ENCODE results near the gene C1R.

Gene C1R

GRCh38 chr12:7096006-7096932 lies 4.0 kb upstream of the C1R start:
- no peak for FAIRE-seq

DNA sequence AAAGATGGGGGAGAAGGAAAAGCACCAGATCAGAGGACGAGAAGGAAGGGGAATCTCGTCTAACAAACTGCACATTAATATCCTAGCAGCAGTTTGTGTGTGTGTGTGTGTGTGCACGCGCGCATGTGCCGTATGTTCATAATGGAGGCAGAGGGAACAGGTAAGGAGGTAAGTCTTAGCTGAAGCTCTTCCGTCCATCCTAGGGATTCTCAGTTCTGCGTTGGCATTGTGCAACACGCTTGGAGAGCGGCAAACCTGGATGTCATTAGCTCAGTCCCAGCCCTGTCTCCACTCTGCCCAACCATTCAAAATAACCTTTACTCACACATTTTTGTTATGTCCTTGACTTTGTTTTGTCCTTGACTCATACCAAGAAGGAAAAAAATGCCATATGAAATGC lies 1.6 kb upstream of the C1R start:
- FAIRE-seq, result no peak

- no peak for FAIRE-seq
Measured at GRCh38 chr12:7093486-7093885, 1.2 kb upstream of the C1R start.

DNA sequence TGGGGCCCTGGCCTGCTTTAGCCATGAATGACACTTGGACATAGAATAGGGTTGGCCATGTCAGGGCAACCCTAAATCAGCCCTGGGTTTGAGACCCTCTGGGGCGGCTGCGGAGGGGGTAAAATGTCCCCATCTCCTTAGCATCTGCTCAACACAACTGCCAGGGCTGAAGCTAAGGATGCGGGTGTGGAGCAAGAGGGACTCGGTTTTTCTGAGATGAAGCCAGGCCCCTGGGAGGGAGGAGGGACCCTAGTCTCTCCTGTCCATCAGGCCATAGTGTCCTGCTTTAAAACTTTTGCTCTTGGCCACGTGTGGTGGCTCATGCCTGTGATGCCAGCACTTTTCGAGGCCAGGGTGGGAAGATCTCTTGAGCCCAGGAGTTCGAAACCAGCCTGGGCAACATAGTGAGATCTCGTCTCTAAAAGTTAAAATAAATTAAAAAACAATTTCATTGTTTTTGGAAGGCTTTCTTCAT lies 778 bp upstream of the C1R start:
- FAIRE-seq, result no peak

- no peak for FAIRE-seq
Measured at GRCh38 chr12:7091660-7092228, 501 bp downstream of the C1R start.

GRCh38 chr12:7091171-7091570 lies 1.1 kb downstream of the C1R start:
- FAIRE-seq, result no peak

DNA sequence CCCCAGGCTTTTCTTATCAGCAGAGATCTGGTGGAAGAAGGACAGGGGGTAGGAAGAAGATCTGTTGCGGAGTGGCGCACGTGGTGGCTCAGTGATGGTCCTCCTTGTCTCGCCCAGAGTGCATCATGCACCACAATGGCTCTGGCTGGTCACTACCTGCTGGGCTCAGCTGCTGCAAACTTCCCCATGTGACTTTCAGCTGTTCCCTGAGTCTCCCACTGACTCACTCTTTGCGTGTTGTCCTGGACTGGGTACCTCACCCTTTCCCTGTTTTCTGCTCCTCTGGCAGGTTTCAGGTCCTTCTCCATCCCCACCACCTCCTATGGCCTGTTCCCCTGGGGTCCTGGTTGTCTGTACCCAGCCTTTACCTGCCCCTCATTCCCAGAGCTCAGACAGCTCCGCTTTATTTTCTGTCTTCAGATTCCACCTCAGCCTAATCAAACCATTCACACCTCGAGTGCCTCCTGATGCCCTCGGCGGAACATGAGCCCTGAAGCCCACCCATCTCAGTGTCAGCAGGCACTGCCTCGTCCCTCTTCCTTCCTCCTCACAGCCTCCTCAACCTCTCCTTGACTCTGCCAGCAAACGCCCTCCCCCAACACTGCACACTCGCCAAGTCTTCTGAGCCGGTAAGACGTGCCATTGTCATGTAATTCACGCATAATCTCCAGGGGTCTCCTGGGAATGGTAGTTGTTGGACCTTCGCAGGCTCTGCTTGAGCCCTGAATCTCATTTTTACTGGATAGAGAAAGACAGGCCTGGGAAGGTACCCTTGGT lies 1.8 kb downstream of the C1R start:
- no peak for FAIRE-seq

GRCh38 chr12:7089196-7089871 lies 2.9 kb downstream of the C1R start:
- no peak for FAIRE-seq

DNA sequence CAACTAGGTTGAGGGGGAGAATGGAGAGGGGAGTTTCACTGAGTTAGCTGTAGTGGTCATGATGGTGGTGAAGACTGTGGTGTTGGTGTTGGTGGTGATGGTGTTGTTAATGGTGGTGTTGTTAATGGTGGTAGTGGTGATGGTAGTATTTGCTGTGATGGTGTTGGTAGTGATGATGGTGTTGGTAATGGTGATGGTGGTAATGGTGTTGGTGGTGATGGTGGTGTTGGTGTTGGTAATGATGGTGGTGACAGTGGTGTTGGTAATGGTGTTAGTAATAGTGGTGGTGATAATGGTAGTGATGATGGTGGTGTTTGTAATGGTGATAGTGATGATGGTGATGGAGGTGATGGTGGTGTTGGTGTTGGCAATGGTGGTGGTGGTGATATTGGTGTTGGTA lies 9.1 kb downstream of the C1R start:
- FAIRE-seq, result no peak

DNA sequence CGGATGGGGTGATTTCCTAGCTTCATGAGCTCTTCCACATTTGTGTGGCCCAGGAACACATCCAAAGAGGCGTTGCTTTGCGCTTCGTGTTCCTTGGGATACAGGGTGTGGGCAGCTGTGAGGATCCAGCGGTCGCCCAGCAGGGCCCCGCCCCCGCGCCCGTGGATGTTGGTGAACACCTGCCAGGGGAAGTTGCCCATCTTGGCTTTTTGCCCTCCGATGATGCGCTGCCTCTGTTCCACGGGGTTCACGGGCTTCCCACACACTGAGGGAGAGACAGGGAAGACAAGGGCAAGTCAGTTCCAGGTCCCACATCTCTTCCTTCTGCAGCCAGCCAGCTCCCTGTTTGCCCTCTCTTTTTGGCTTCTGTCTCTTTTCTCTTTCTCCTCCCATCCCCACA lies 11.2 kb downstream of the C1R start:
- no peak for FAIRE-seq

- FAIRE-seq, result no peak
Measured at GRCh38 chr12:7079826-7080125, 12.5 kb downstream of the C1R start.

DNA sequence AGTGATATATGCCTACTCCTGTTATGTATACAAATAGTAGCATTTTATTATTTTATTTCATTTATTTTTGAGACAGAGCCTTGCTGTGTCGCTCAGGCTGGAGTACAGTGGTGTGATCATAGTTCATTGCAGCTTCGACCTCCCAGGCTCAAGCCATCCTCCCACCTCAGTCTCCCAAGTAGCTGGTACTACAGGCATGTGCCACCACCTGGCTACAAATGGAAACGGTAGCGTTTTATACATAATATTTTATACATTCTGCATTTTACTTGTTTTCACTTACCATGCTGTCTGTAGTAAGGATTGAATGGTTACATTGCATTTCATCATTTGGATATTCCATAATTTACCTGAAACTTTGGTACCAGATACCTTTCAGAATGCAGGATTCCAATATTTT lies 14.1 kb downstream of the C1R start:
- FAIRE-seq, result no peak

DNA sequence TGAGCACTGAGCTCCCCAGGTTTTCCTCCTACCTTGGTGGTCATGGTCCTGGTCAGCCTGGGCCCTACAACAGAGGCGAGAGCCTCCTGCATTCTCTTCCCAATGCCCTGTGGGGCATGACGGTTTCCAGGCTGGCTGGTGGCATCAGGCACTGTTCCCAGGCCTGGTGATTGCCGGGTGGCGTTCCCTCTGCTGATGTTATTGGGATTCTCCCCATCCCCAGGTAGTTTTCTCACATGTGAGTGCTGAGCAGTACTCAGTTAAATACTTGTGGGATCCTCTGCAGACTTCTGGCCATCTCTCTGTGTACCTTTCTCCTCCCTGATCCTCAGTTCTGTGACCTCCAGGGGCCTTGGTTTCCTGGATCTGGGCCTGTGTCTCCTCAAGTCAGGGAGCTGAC lies 15.8 kb downstream of the C1R start:
- no peak for FAIRE-seq

DNA sequence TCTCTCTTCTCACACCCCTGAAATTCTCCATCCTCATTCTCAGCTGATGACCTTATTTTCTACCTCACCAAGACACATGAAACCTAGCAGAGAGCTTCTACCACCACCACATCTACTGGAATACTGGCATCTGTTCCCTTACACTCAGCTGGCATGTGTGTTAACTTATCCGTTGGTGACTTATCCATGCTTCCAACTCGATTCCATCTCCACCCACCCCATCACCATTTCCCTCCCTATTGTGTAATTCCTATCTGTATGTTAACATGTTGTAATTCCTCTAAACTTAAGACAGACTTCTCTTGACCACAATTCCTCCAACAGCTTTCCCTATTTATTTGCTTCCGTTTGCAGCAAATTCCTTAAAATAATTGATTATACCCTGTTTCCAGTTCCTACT lies 16.3 kb downstream of the C1R start:
- FAIRE-seq, result no peak

DNA sequence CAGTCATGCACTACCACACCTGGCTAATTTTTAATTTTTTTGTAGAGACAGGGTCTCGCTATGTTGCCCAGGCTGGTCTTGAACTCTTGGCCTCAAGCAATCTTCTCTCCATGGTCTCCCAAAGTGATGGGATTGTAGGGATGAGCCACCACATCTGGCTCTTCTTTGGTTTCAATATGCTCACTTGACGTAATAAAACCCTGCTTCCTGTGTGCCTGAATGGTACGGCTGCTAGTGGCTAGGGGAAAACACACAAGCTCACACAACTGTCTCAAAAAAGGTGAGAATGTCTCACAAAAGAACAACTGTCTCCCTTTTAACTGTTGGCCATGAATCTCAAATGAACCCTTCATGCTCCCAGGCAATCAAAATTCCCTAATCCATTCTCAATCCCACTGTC lies 16.7 kb downstream of the C1R start:
- no peak for FAIRE-seq

- no peak for FAIRE-seq
Measured at GRCh38 chr12:7073946-7074345, 18.3 kb downstream of the C1R start.

- no peak for FAIRE-seq
Measured at GRCh38 chr12:7072554-7072953, 19.7 kb downstream of the C1R start.

GRCh38 chr12:7072035-7072434 lies 20.2 kb downstream of the C1R start:
- no peak for FAIRE-seq

GRCh38 chr12:7069386-7069785 lies 22.9 kb downstream of the C1R start:
- FAIRE-seq, result no peak

GRCh38 chr12:7068994-7069346 lies 23.3 kb downstream of the C1R start:
- no peak for FAIRE-seq

DNA sequence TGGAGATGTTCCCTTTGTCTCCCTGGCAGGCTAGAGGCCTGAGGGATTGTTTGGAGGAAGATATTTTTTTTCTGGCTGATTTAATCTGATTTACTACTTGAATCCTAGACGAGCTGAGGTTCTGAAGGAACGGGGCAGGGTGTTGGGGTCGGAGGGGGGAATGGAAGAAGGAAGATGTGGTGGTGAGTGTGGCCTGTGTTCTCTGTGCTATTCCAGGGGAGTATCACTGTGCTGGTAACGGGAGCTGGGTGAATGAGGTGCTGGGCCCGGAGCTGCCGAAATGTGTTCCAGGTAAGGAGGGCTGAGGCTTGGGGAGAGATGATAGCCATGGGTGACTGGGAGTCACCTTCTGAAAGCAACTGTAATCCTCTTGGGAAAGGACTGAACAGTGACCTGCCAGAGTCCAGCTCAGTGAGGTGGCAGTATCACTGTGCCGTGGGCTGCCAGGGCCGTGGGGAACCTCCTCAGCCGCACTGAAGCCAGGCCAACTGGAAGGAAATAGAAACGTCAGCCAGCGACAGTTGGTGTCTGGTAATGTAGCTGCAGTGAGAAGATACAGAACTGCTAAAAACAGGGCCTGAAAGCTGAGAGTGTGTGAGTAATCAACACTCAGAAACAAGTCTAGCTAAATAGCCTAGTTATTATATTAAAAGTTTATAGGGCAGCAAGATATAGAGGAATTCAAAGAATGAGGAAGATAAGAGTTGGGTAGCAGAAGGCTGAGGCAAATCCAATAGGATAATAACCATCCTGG lies 23.8 kb downstream of the C1R start:
- no peak for FAIRE-seq

DNA sequence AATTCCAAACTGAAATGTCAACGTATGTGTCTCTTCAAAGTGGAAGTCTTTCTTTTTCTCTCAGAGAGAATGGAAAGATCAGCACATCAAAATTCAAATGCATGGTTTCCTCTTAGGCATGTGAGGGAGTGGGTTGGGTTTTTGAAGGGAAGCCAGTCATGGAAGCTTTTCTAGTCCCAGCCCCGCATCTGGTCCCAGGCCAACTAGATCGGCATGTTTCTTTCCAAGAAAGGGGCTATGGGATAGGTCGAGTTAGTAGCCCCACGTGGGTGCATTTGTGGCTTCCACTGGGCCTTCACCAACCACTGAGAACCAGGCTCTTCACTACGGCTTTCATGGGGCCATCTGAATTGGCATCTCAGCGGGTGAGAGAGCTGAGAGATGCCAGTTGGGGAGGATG lies 25.1 kb downstream of the C1R start:
- no peak for FAIRE-seq

DNA sequence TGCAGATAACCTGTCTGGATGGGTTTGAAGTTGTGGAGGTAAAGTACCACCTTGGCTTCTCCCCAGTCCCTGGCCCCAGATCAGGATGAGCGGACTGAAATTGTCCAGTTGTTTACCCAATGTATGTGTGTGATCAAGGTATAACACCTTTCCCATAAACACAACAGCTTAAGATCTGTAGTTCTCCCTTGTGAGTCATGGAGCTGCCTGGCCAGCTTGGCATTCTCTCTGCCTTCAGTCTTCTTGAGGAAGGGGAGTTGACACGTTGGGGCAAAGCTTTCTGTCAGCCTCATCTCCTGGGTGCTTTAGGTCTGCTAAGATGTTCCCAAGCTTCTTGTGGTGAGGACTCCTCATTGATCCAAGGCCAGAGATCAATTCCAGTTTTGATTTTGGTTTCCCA lies 25.6 kb downstream of the C1R start:
- FAIRE-seq, result no peak
